Measurements from ENCODE around the gene CNIH3. TPM values are rescaled to one million over a fixed set of nuclear protein-coding genes. Genes with fewer than 3 reads are reported as not detected.

CNIH3 gene
- total RNA-seq, 4 donors from 2014 or later: 0.68 to 1.1 TPM; not detected in 2

GRCh38 chr1:224632381-224632871 is 16.3 kb downstream of the CNIH3 start:
- in situ Hi-C loops (cut with MboI; ENCODE audit: low pct_ligation_motif_present in 1 of 4, low pct_unique_long_range_greater_than_20kb in 1 of 4, low sequenced_read_pairs in 3 of 4): loop anchor here in 1 of 4 donors (25.0 kb wide), 1 partner anchor 230 kb away; no protein-coding TSS in a partner anchor
- H3K4me3 ChIP-seq: no peak overlapping the region

GRCh38 chr1:224632921-224633321 is 16.8 kb downstream of the CNIH3 start:
- intact Hi-C loops (cut with DNase I; ENCODE audit: low total_unique reads) (no loop called here), in situ Hi-C loops (cut with MboI; ENCODE audit: low pct_ligation_motif_present in 1 of 4, low pct_unique_long_range_greater_than_20kb in 1 of 4, low sequenced_read_pairs in 3 of 4) (loop anchor here in 1 of 4 donors (25.0 kb wide), 1 partner anchor 229 kb away; no protein-coding TSS in a partner anchor)
- Histone ChIP-seq H3K4me3 (no peak overlapping the region), H3K36me3 (no peaks in the 10 kb centered on the region), H3K4me1 (no peaks in the 10 kb centered on the region), H3K27me3 (no peaks in the 10 kb centered on the region), H3K27ac (no peak overlapping the region), H3K9me3 (no peaks in the 10 kb centered on the region)
- TF ChIP-seq, protein P1, sequence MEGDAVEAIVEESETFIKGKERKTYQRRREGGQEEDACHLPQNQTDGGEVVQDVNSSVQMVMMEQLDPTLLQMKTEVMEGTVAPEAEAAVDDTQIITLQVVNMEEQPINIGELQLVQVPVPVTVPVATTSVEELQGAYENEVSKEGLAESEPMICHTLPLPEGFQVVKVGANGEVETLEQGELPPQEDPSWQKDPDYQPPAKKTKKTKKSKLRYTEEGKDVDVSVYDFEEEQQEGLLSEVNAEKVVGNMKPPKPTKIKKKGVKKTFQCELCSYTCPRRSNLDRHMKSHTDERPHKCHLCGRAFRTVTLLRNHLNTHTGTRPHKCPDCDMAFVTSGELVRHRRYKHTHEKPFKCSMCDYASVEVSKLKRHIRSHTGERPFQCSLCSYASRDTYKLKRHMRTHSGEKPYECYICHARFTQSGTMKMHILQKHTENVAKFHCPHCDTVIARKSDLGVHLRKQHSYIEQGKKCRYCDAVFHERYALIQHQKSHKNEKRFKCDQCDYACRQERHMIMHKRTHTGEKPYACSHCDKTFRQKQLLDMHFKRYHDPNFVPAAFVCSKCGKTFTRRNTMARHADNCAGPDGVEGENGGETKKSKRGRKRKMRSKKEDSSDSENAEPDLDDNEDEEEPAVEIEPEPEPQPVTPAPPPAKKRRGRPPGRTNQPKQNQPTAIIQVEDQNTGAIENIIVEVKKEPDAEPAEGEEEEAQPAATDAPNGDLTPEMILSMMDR (IDR thresholded peaks at IDR 0.05): no peak
- TF ChIP-seq EP300 (IDR thresholded peaks at IDR 0.05; ENCODE audit: low read depth) (no peak), POLR2AphosphoS5 (IDR thresholded peaks at IDR 0.05) (no peak), POLR2A (IDR thresholded peaks at IDR 0.05) (no peak)
- WGBS, 2 donors (ENCODE audit: low coverage in 1 of 2): 87 to 91% methylated on average over 8 of the region's 8 CpGs
- DNase-seq: no peak

More at GRCh38 chr1:224632381-224632871, 16.3 kb downstream of the CNIH3 start:
- intact Hi-C loops (cut with DNase I; ENCODE audit: low total_unique reads): no loop called here
- Histone ChIP-seq H3K9me3 (no peaks in the 10 kb centered on the region), H3K27me3 (no peaks in the 10 kb centered on the region), H3K27ac (no peak overlapping the region), H3K36me3 (no peaks in the 10 kb centered on the region), H3K4me1 (no peaks in the 10 kb centered on the region)
- DNase-seq: no peak
- no peak for TF ChIP-seq POLR2AphosphoS5 (IDR thresholded peaks at IDR 0.05)
- TF ChIP-seq, protein P1 (IDR thresholded peaks at IDR 0.05): no peak
- TF ChIP-seq EP300 (IDR thresholded peaks at IDR 0.05; ENCODE audit: low read depth): no peak
- no peak for TF ChIP-seq POLR2A (IDR thresholded peaks at IDR 0.05)
- WGBS, 2 donors (ENCODE audit: low coverage in 1 of 2): 91% methylated on average over 5 of the region's 5 CpGs; no CpG with 5 or more reads in 1 of the 2 donors

- Histone ChIP-seq H3K36me3 (no peaks in the 10 kb centered on the region), H3K27me3 (no peaks in the 10 kb centered on the region), H3K4me3 (no peak overlapping the region), H3K4me1 (no peaks in the 10 kb centered on the region), H3K9me3 (no peaks in the 10 kb centered on the region), H3K27ac (no peak overlapping the region)
- intact Hi-C loops (cut with DNase I; ENCODE audit: low total_unique reads): no loop called here
- in situ Hi-C loops (cut with MboI; ENCODE audit: low pct_ligation_motif_present in 1 of 4, low pct_unique_long_range_greater_than_20kb in 1 of 4, low sequenced_read_pairs in 3 of 4): loop anchor here in 1 of 4 donors (25.0 kb wide), 1 partner anchor 227 kb away; no protein-coding TSS in a partner anchor
- no peak for DNase-seq
- WGBS, 2 donors (ENCODE audit: low coverage in 1 of 2): 91 to 100% methylated on average over 1 to 5 of the region's 5 CpGs
- TF ChIP-seq POLR2AphosphoS5 (IDR thresholded peaks at IDR 0.05) (no peak), EP300 (IDR thresholded peaks at IDR 0.05; ENCODE audit: low read depth) (no peak), POLR2A (IDR thresholded peaks at IDR 0.05) (no peak)
- TF ChIP-seq, protein P1 (IDR thresholded peaks at IDR 0.05): no peak
These were observed 19.2 kb downstream of the CNIH3 start for GRCh38 chr1:224635356-224635755.

- H3K4me3 ChIP-seq: no peak overlapping the region
- H3K36me3 ChIP-seq: no peaks in the 10 kb centered on the region
- DNase-seq: no peak
- 70% methylated on average over 5 of the region's 5 CpGs; no CpG with 5 or more reads in 1 of the 2 donors for WGBS, 2 donors (ENCODE audit: low coverage in 1 of 2)
- intact Hi-C loops (cut with DNase I; ENCODE audit: low total_unique reads) (no loop called here), in situ Hi-C loops (cut with MboI; ENCODE audit: low pct_ligation_motif_present in 1 of 4, low pct_unique_long_range_greater_than_20kb in 1 of 4, low sequenced_read_pairs in 3 of 4) (loop anchor here in 1 of 4 donors (25.0 kb wide), 1 partner anchor 225 kb away; no protein-coding TSS in a partner anchor)
- H3K4me1 ChIP-seq: no peaks in the 10 kb centered on the region
- no peaks in the 10 kb centered on the region for H3K9me3 ChIP-seq
- no peaks in the 10 kb centered on the region for H3K27me3 ChIP-seq
- no peak overlapping the region for H3K27ac ChIP-seq
- TF ChIP-seq, protein P1 (IDR thresholded peaks at IDR 0.05): no peak
- TF ChIP-seq EP300 (IDR thresholded peaks at IDR 0.05; ENCODE audit: low read depth) (no peak), POLR2A (IDR thresholded peaks at IDR 0.05) (no peak), POLR2AphosphoS5 (IDR thresholded peaks at IDR 0.05) (no peak)
These were observed 21.4 kb downstream of the CNIH3 start for GRCh38 chr1:224637515-224637914.
